MM.1S (cell line): ENCODE data around the gene FBLN7.

ENCODE experiments used
- EZH2 ChIP-seq: fragments of 300-600 bp; sonication (generic); optimal IDR thresholded peaks from 2 replicates; pipeline ENCODE3; 2017; ENCODE audit warnings: low read depth, mild to moderate bottlenecking, antibody characterized with exemption, low read length, mixed read lengths
- EZH2phosphoT487 ChIP-seq: fragments of 300-600 bp; sonication (generic); IDR thresholded peaks from 2 replicates; pipeline ENCODE4 v1.6.1; 2018; ENCODE audit warnings: antibody characterized with exemption, low read length
- TF ChIP-seq, protein P1 (sequence below): fragments of 300-600 bp; sonication (generic); IDR thresholded peaks from 2 replicates; pipeline ENCODE4 v1.5.1; 2016; ENCODE audit warnings: antibody characterized with exemption, low read length, mixed read lengths

DNA sequence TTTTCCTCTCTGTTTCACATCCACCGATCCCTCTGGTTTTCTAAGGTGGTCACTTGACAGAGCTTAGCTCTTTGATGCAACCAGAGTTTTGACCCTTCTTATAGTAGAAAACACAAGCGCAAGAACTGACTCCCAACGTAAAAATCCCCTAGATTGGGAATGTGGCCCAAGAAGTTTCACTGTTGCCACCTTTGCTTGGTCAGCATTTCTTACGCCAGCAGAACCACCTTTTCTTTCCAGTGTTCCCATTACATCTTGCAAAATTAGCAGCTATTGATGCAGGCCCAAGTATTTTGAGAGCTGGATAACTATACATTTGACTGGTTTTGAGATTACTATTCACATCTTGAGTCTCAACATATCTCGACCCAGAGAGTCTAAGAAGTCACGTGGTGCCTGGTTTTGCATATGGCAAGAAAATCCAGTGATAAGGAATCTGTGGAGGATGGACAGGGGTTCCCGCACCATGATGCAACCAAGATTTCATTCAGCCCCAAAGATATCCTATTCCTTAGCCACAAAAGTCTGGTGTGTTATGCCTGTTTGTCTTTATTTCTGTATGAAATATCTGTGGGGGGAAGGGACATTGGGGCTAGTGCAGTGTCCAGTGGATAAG, 37.9 kb downstream of the FBLN7 start:
- TF ChIP-seq, protein P1, sequence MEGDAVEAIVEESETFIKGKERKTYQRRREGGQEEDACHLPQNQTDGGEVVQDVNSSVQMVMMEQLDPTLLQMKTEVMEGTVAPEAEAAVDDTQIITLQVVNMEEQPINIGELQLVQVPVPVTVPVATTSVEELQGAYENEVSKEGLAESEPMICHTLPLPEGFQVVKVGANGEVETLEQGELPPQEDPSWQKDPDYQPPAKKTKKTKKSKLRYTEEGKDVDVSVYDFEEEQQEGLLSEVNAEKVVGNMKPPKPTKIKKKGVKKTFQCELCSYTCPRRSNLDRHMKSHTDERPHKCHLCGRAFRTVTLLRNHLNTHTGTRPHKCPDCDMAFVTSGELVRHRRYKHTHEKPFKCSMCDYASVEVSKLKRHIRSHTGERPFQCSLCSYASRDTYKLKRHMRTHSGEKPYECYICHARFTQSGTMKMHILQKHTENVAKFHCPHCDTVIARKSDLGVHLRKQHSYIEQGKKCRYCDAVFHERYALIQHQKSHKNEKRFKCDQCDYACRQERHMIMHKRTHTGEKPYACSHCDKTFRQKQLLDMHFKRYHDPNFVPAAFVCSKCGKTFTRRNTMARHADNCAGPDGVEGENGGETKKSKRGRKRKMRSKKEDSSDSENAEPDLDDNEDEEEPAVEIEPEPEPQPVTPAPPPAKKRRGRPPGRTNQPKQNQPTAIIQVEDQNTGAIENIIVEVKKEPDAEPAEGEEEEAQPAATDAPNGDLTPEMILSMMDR, result no peak
- TF ChIP-seq EZH2 (no peak), EZH2phosphoT487 (no peak)
